Stimulated activated CD8-positive, alpha-beta memory T cell treated with anti-CD3 and anti-CD28 coated beads, Interleukin-15, amount 100 ng/mL, for 48 hours (primary cell): ENCODE results near the gene TRERF1.
"Not testable (repeated sequence)": the region's sequence is repeated elsewhere in the genome, so short reads cannot be mapped to it uniquely, and the experiment has no call there.

Source experiments
- DNase-seq, 2 donors: peaks; one replicate each; pipeline ENCODE4 v3.0.0-alpha.2; 2020; ENCODE audit warnings: low read depth in 2 of 2

TRERF1 gene

GRCh38 chr6:42194056-42194455, 257.7 kb downstream of the TRERF1 start:
- no peak for DNase-seq

GRCh38 chr6:42193491-42193894, 258.2 kb downstream of the TRERF1 start:
- no peak for DNase-seq

- DNase-seq: not testable (repeated sequence)
Observed at GRCh38 chr6:42192385-42192784, 259.3 kb downstream of the TRERF1 start.

- DNase-seq: no peak
Observed at GRCh38 chr6:42190554-42191183, 261.1 kb downstream of the TRERF1 start.

GRCh38 chr6:42188406-42188805, 263.3 kb downstream of the TRERF1 start:
- no peak for DNase-seq

- DNase-seq: no peak
Observed at GRCh38 chr6:42185597-42185996, 266.1 kb downstream of the TRERF1 start.

- no peak for DNase-seq
Observed at GRCh38 chr6:42184475-42184874, 267.3 kb downstream of the TRERF1 start.

GRCh38 chr6:42182101-42182500, 269.6 kb downstream of the TRERF1 start:
- no peak for DNase-seq

- peak; percentile 12 to 29 for DNase-seq
Observed at GRCh38 chr6:42179945-42180313, 271.8 kb downstream of the TRERF1 start.

GRCh38 chr6:42179261-42179944, 272.3 kb downstream of the TRERF1 start:
- no peak for DNase-seq

GRCh38 chr6:42177514-42178364, 274.0 kb downstream of the TRERF1 start:
- peak in 1 of 2 donors; percentile 6 for DNase-seq

GRCh38 chr6:42176981-42177380, 274.7 kb downstream of the TRERF1 start:
- no peak for DNase-seq

- DNase-seq: no peak
Observed at GRCh38 chr6:42175860-42176259, 275.9 kb downstream of the TRERF1 start.
